KBM-7 (cell line): ENCODE measurements around the gene HUNK.
A peak's percentile ranks its signal among the peaks of the same experiment; 100 is the strongest.
"Not testable (repeated sequence)": the region's sequence is repeated elsewhere in the genome, so short reads cannot be mapped to it uniquely, and the experiment has no call there.

ENCODE experiments used
- DNase-seq: peaks from one replicate; pipeline ENCODE4 v3.0.0-alpha.2; 2015
- in situ Hi-C: fragments of 300-500 bp; cut with MboI; formaldehyde crosslinking; loops from 2 replicates; pipeline ENCODE4 v1.14.3; 2020; ENCODE audit warnings: low sequenced_read_pairs, low pct_unique_long_range_greater_than_20kb, mixed read lengths

HUNK gene

GRCh38 chr21:31938330-31939301, 65.8 kb downstream of the HUNK start:
- in situ Hi-C loops: no loop called here

GRCh38 chr21:31941694-31942093, 68.9 kb downstream of the HUNK start:
- in situ Hi-C loops: no loop called here
- no peak for DNase-seq

More at GRCh38 chr21:31938330-31939301, 65.8 kb downstream of the HUNK start:
- DNase-seq: no peak

GRCh38 chr21:31943561-31943960, 70.7 kb downstream of the HUNK start:
- no peak for DNase-seq
- in situ Hi-C loops: no loop called here

- in situ Hi-C loops: no loop called here
- DNase-seq: no peak
These were observed 72.3 kb downstream of the HUNK start for GRCh38 chr21:31945141-31945540.

- no peak for DNase-seq
- in situ Hi-C loops: no loop called here
These were observed 72.7 kb downstream of the HUNK start for GRCh38 chr21:31945546-31945945.

- DNase-seq: no peak
These were observed 73.4 kb downstream of the HUNK start for GRCh38 chr21:31946231-31946630.

GRCh38 chr21:31946876-31947550, 74.2 kb downstream of the HUNK start:
- in situ Hi-C loops: not testable (repeated sequence)

More at GRCh38 chr21:31946231-31946630, 73.4 kb downstream of the HUNK start:
- in situ Hi-C loops: no loop called here

GRCh38 chr21:31948676-31949075, 75.9 kb downstream of the HUNK start:
- in situ Hi-C loops: no loop called here
- DNase-seq: no peak

More at GRCh38 chr21:31946876-31947550, 74.2 kb downstream of the HUNK start:
- not testable (repeated sequence) for DNase-seq

- no peak for DNase-seq
- in situ Hi-C loops: no loop called here
These were observed 80.0 kb downstream of the HUNK start for GRCh38 chr21:31952828-31953227.

GRCh38 chr21:31957631-31958030, 84.8 kb downstream of the HUNK start:
- DNase-seq: no peak
- in situ Hi-C loops: no loop called here

- in situ Hi-C loops: no loop called here
- DNase-seq: no peak
These were observed 87.1 kb downstream of the HUNK start for GRCh38 chr21:31959881-31960280.

GRCh38 chr21:31961027-31961426, 88.2 kb downstream of the HUNK start:
- in situ Hi-C loops: no loop called here
- no peak for DNase-seq

GRCh38 chr21:31961704-31962103, 88.9 kb downstream of the HUNK start:
- in situ Hi-C loops: no loop called here
- no peak for DNase-seq

- no peak for DNase-seq
- in situ Hi-C loops: no loop called here
These were observed 91.9 kb downstream of the HUNK start for GRCh38 chr21:31964692-31965091.

GRCh38 chr21:31967334-31967733, 94.5 kb downstream of the HUNK start:
- DNase-seq: no peak
- in situ Hi-C loops: no loop called here

GRCh38 chr21:31972622-31973021, 99.8 kb downstream of the HUNK start:
- in situ Hi-C loops: no loop called here
- DNase-seq: no peak

GRCh38 chr21:31973402-31973944, 100.7 kb downstream of the HUNK start:
- no peak for DNase-seq
- in situ Hi-C loops: no loop called here

- in situ Hi-C loops: no loop called here
- peak; percentile 74 for DNase-seq
These were observed 101.7 kb downstream of the HUNK start for GRCh38 chr21:31974454-31974985.

- DNase-seq: no peak
- in situ Hi-C loops: no loop called here
These were observed 102.7 kb downstream of the HUNK start for GRCh38 chr21:31975491-31975890.

- no peak for DNase-seq
- in situ Hi-C loops: no loop called here
These were observed 105.0 kb downstream of the HUNK start for GRCh38 chr21:31977816-31978215.
